HTERT RPE-1 (cell line): ENCODE results near the gene MYOCOS.
"Not testable (repeated sequence)": the region's sequence is repeated elsewhere in the genome, so short reads cannot be mapped to it uniquely, and the experiment has no call there.

Experiments used
- in situ Hi-C: fragments of 300-500 bp; cut with MboI; formaldehyde crosslinking; loops from 4 replicates; pipeline ENCODE4 v1.14.3; 2020; ENCODE audit warnings: low sequenced_read_pairs

Gene MYOCOS

GRCh38 chr1:171656206-171656605, 34.2 kb downstream of the MYOCOS start:
- in situ Hi-C loops = not testable (repeated sequence)

GRCh38 chr1:171661076-171661650, 39.1 kb downstream of the MYOCOS start:
- in situ Hi-C loops = no loop called here

- in situ Hi-C loops = no loop called here
Observed at GRCh38 chr1:171663036-171663853, 41.2 kb downstream of the MYOCOS start.

GRCh38 chr1:171663854-171664575, 42.0 kb downstream of the MYOCOS start:
- in situ Hi-C loops = no loop called here

- in situ Hi-C loops = no loop called here
Observed at GRCh38 chr1:171664976-171665375, 42.9 kb downstream of the MYOCOS start.

GRCh38 chr1:171666114-171666769, 44.2 kb downstream of the MYOCOS start:
- in situ Hi-C loops = no loop called here

GRCh38 chr1:171668372-171668771, 46.3 kb downstream of the MYOCOS start:
- in situ Hi-C loops = no loop called here

- in situ Hi-C loops = no loop called here
Observed at GRCh38 chr1:171670739-171671138, 48.7 kb downstream of the MYOCOS start.

- in situ Hi-C loops = no loop called here
Observed at GRCh38 chr1:171674431-171675405, 52.7 kb downstream of the MYOCOS start.
